GM12875 (cell line): ENCODE results near the gene STH.
A peak's percentile ranks its signal among the peaks of the same experiment; 100 is the strongest.

Experiments used
- H3K4me3 ChIP-seq: one replicate; pipeline ENCODE4 v1.5.1; 2011; ENCODE audit warnings: low read depth, low read length, control low read depth
- TF ChIP-seq, protein P1 (sequence below): IDR thresholded peaks from 2 replicates; pipeline ENCODE4 v1.5.1; 2011; ENCODE audit warnings: low read depth, mild to moderate bottlenecking, control low read depth, inconsistent platforms, low read length, moderate library complexity, borderline replicate concordance; ENCODE audit not compliant: insufficient read depth

The STH gene

GRCh38 chr17:45997624-45998023, 1.4 kb upstream of the STH start:
- no peak overlapping the region for H3K4me3 ChIP-seq
- TF ChIP-seq, protein P1, sequence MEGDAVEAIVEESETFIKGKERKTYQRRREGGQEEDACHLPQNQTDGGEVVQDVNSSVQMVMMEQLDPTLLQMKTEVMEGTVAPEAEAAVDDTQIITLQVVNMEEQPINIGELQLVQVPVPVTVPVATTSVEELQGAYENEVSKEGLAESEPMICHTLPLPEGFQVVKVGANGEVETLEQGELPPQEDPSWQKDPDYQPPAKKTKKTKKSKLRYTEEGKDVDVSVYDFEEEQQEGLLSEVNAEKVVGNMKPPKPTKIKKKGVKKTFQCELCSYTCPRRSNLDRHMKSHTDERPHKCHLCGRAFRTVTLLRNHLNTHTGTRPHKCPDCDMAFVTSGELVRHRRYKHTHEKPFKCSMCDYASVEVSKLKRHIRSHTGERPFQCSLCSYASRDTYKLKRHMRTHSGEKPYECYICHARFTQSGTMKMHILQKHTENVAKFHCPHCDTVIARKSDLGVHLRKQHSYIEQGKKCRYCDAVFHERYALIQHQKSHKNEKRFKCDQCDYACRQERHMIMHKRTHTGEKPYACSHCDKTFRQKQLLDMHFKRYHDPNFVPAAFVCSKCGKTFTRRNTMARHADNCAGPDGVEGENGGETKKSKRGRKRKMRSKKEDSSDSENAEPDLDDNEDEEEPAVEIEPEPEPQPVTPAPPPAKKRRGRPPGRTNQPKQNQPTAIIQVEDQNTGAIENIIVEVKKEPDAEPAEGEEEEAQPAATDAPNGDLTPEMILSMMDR = no peak

- no peak overlapping the region for H3K4me3 ChIP-seq
- TF ChIP-seq, protein P1 = no peak
Measured at GRCh38 chr17:45999900-46000290, 845 bp downstream of the STH start.

GRCh38 chr17:46000292-46000691, 1.2 kb downstream of the STH start:
- TF ChIP-seq, protein P1 = no peak
- H3K4me3 ChIP-seq = no peak overlapping the region

- no peak overlapping the region for H3K4me3 ChIP-seq
- TF ChIP-seq, protein P1 = no peak
Measured at GRCh38 chr17:46000757-46001156, 1.7 kb downstream of the STH start.

GRCh38 chr17:46001390-46002310, 2.6 kb downstream of the STH start:
- TF ChIP-seq, protein P1 = no peak
- H3K4me3 ChIP-seq = no peak overlapping the region

DNA sequence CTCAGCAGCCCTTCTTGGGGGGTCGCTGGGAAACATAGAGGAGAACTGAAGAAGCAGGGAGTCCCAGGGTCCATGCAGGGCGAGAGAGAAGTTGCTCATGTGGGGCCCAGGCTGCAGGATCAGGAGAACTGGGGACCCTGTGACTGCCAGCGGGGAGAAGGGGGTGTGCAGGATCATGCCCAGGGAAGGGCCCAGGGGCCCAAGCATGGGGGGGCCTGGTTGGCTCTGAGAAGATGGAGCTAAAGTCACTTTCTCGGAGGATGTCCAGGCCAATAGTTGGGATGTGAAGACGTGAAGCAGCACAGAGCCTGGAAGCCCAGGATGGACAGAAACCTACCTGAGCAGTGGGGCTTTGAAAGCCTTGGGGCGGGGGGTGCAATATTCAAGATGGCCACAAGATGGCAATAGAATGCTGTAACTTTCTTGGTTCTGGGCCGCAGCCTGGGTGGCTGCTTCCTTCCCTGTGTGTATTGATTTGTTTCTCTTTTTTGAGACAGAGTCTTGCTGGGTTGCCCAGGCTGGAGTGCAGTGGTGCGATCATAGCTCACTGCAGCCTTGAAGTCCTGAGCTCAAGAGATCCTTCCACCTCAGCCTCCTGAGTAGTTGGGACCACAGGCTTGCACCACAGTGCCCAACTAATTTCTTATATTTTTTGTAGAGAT, 3.4 kb downstream of the STH start:
- TF ChIP-seq, protein P1 = peak; percentile 78

More for the DNA sequence above, 3.4 kb downstream of the STH start:
- H3K4me3 ChIP-seq = no peak overlapping the region
